Ascending aorta (tissue), 2 donors: ENCODE results near the gene SLC8B1. TPM values are rescaled to one million over a fixed set of nuclear protein-coding genes. Genes with fewer than 3 reads are reported as not detected.

Source experiments
- DNase-seq, 2 donors: peaks; one replicate each; pipeline ENCODE4 v3.0.0-alpha.2; 2019; ENCODE audit warnings: low spot score in 2 of 2
- H3K27ac ChIP-seq, 2 donors: fragments of 200-600 bp; sonication (generic); one replicate each; pipeline ENCODE4 v1.5.1; 2016 to 2017; ENCODE audit warnings: mild to moderate bottlenecking in 1 of 2
- H3K27me3 ChIP-seq: fragments of 200-600 bp; sonication (generic); one replicate; pipeline ENCODE4 v1.5.1; 2017
- H3K36me3 ChIP-seq, 2 donors: fragments of 200-600 bp; sonication (generic); one replicate each; pipeline ENCODE4 v1.5.1; 2016
- H3K4me1 ChIP-seq, 2 donors: fragments of 200-600 bp; sonication (generic); one replicate each; pipeline ENCODE4 v1.5.1; 2016 to 2017; ENCODE audit warnings: mild to moderate bottlenecking in 1 of 2
- H3K4me3 ChIP-seq, 2 donors: fragments of 200-600 bp; sonication (generic); one replicate each; pipeline ENCODE4 v1.5.1; 2016 to 2017; ENCODE audit warnings: mild to moderate bottlenecking in 1 of 2
- H3K9me3 ChIP-seq, 2 donors: fragments of 200-600 bp; sonication (generic); one replicate each; pipeline ENCODE4 v1.5.1; 2016
- intact Hi-C: fragments of 100-400 bp; cut with DNase I; formaldehyde crosslinking; loops from one replicate; pipeline ENCODE4 v1.15.1; 2023
- total RNA-seq: library from RNA; depleted of rRNA; stranded (reverse); fragments of >200 nt; gene quantifications from one replicate; pipeline ENCODE4 v1.1.0, GENCODE V29; 2016
- TF ChIP-seq, protein P1 (sequence below), 3 experiments: fragments of 200-600 bp in 2 of 3; fragments of 450-650 bp in 1 of 3; sonication (generic) in 2 of 3; IDR thresholded peaks; one replicate each; pipeline ENCODE4 v1.5.1; 2016 to 2019; ENCODE audit warnings: antibody characterized with exemption in 3 of 3, mild to moderate bottlenecking in 1 of 3, moderate library complexity in 1 of 3

SLC8B1 gene
- total RNA-seq, 1 donor from 2014 or later, result 114 TPM

DNA sequence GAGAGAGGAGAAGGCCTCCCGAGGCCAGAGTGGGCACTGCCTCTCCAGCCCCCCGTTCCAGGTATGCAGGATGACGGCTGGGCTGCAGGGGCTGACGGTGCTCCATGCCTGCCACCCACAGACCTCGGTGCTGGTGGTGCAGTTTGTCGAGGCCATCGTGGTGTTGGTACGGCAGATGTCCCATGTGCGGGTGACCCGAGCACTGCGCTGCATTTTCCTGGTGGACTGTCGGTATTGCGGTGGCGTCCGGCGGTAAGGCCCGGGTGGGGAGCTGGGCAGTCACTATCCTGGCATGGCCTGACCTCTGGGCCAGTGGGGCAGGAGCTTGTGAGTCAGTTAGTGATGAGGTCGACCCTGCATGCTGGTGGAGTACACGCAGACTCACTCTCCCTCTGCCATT, 66.3 kb downstream of the SLC8B1 start:
- H3K36me3 ChIP-seq, result peaks cover 51 to 61% of the 10 kb centered on the region in 2 donors
- intact Hi-C loops, result no loop called here
- no peak overlapping the region for H3K4me3 ChIP-seq
- TF ChIP-seq, protein P1, sequence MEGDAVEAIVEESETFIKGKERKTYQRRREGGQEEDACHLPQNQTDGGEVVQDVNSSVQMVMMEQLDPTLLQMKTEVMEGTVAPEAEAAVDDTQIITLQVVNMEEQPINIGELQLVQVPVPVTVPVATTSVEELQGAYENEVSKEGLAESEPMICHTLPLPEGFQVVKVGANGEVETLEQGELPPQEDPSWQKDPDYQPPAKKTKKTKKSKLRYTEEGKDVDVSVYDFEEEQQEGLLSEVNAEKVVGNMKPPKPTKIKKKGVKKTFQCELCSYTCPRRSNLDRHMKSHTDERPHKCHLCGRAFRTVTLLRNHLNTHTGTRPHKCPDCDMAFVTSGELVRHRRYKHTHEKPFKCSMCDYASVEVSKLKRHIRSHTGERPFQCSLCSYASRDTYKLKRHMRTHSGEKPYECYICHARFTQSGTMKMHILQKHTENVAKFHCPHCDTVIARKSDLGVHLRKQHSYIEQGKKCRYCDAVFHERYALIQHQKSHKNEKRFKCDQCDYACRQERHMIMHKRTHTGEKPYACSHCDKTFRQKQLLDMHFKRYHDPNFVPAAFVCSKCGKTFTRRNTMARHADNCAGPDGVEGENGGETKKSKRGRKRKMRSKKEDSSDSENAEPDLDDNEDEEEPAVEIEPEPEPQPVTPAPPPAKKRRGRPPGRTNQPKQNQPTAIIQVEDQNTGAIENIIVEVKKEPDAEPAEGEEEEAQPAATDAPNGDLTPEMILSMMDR (IDR thresholded peaks at IDR 0.05), result no peak
- H3K4me1 ChIP-seq, result peaks cover 19 to 23% of the 10 kb centered on the region in 2 donors
- H3K27me3 ChIP-seq, result no peaks in the 10 kb centered on the region
- no peaks in the 10 kb centered on the region for H3K9me3 ChIP-seq
- peak overlapping the region in 1 of 2 donors; percentile 2 for H3K27ac ChIP-seq
- no peak for DNase-seq

DNA sequence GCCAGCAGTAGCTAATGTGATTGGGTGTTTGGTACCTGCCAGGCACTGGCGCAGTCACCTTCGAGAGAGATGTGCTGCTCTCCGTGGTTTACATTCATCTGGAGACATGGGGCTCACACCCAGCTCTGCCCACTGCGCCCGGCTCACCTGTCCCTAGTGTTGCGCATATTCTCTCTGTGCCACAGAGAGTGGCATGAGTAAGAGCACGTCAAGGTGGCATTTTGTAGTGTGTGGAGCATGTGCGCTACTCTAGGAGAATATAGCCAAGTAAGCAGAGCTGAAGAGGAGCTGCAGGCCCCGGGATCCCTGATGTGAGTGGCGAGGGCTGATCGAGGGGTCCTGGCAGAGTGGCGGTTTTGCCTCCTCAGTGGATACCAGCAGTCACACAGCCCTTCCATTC, 66.8 kb downstream of the SLC8B1 start:
- Histone ChIP-seq H3K4me3 (no peak overlapping the region), H3K9me3 (no peaks in the 10 kb centered on the region), H3K36me3 (peaks cover 50 to 60% of the 10 kb centered on the region in 2 donors), H3K27me3 (no peaks in the 10 kb centered on the region), H3K27ac (no peak overlapping the region), H3K4me1 (peaks cover 14 to 18% of the 10 kb centered on the region in 2 donors)
- TF ChIP-seq, protein P1 (IDR thresholded peaks at IDR 0.05), result no peak
- no peak for DNase-seq
- intact Hi-C loops, result no loop called here

DNA sequence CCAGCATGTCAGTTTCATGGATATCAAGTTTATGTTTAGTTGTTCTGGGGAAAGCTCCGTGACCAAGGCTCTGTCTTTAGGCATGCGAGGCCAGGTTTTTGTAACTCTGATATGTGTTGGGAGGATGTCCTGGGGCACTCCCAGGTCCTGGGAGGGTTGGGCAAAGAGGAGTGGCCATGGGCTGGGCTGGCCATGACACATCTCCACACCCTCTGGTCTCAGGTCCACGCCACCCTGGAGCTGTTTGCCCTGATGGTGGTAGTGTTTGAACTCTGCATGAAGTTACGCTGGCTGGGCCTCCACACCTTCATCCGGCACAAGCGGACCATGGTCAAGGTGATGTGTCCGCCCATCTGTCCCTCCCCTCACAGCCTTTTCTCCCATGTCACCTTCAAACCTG, 67.3 kb downstream of the SLC8B1 start:
- DNase-seq, result no peak
- H3K27me3 ChIP-seq, result no peaks in the 10 kb centered on the region
- peaks cover 9 to 13% of the 10 kb centered on the region in 2 donors for H3K4me1 ChIP-seq
- no peaks in the 10 kb centered on the region for H3K9me3 ChIP-seq
- peaks cover 50 to 58% of the 10 kb centered on the region in 2 donors for H3K36me3 ChIP-seq
- no peak overlapping the region for H3K4me3 ChIP-seq
- no peak overlapping the region for H3K27ac ChIP-seq
- TF ChIP-seq, protein P1 (IDR thresholded peaks at IDR 0.05), result no peak
- intact Hi-C loops, result no loop called here

DNA sequence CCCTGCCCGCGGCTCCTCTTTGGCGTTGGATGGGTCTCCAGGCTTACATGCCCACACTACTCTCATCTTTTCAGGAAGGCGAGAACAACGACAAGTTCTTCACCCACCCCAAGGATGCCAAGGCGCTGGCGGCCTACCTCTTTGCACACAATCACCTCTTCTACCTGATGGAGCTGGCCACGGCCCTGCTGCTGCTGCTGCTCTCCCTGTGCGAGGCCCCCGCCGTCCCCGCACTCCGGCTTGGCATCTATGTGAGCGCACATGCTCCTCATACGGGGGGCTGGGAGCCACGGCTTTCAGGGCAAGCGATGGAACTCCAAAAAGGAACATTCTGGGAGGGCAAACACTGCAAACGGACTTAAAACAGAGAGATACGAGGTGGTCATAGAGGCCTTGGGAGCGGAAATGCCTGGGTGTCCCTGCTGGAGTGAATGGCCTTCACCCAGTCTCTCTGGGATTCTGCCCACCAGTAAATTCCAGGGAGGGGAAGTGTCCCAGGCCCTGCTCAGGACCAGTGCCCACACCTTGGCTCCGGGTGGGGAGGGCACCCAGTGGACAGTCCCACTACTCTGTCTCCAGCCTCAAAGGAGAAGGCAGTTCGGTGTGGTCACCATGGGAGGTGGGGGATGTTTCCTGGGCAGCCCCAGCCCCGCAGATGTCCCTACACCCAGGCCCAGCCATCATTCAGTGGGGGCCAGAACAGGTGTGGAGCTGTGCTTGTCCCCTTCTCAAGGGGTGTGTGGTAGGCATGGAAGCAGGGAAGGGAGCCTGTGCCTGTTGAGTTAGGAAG, 68.6 kb downstream of the SLC8B1 start:
- DNase-seq, result no peak
- peaks cover 2 to 5% of the 10 kb centered on the region in 2 donors for H3K4me1 ChIP-seq
- no peaks in the 10 kb centered on the region for H3K9me3 ChIP-seq
- no peak overlapping the region for H3K27ac ChIP-seq
- no peaks in the 10 kb centered on the region for H3K27me3 ChIP-seq
- H3K36me3 ChIP-seq, result peaks cover 50 to 58% of the 10 kb centered on the region in 2 donors
- intact Hi-C loops, result no loop called here
- TF ChIP-seq, protein P1 (IDR thresholded peaks at IDR 0.05), result no peak
- H3K4me3 ChIP-seq, result no peak overlapping the region

DNA sequence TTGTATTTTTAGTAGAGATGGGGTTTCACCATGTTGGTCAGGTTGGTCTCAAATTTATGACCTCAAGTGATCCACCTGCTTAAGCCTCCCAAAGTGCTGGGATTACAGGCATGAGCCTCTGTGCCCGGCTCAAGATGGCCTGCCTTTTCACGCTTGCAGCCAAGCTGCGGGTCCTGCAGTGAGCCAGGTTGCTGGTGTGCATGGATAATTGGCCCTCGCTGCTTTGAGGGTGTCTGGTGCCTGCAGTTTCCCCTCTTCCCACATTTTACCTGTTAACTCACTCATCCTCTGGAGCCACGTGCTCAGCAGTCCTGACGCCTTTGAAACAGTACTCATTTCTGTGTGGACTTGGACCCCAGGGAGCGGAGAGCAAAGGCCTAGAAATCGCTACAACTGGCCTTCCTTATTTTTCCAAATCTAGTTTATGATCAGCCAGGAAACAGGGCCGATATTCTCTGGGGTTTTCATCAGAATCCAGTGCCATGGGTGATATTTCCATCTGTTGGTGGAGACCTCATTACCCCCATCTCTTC, 71.4 kb downstream of the SLC8B1 start:
- Histone ChIP-seq H3K4me3 (no peak overlapping the region), H3K36me3 (peaks cover 31 to 41% of the 10 kb centered on the region in 2 donors), H3K9me3 (no peaks in the 10 kb centered on the region), H3K27me3 (no peaks in the 10 kb centered on the region), H3K27ac (no peak overlapping the region), H3K4me1 (peaks cover 10 to 24% of the 10 kb centered on the region in 2 donors)
- no peak for DNase-seq
- intact Hi-C loops, result no loop called here
- TF ChIP-seq, protein P1 (IDR thresholded peaks at IDR 0.05), result no peak
